HepG2 (cell line): ENCODE measurements around the gene C13orf42. TPM values are rescaled to one million over a fixed set of nuclear protein-coding genes. Genes with fewer than 3 reads are reported as not detected.

Experiments used
- ATAC-seq: fragments of 200-7000 bp; cut with Tn5 transposase; 3 replicates; pipeline ENCODE4 v1.9.1; 2020; ENCODE audit warnings: mild to moderate bottlenecking, moderate library complexity
- BruUV-seq: library from RNA; stranded (reverse); fragments of 400-500 nt; replicated peaks from 2 replicates; lab custom pipeline; 2021; lab: Mats Ljungman, UMichigan
- CTCF ChIA-PET: fragments of 300-600 bp; formaldehyde crosslinking; extraction: SDS; loops from one replicate; lab custom pipeline; 2021; ENCODE audit warnings: low total read pairs, inconsistent platforms, low intra/inter-chr PET ratio; lab: Yijun Ruan, JAX
- POLR2A ChIA-PET: fragments of 350-600 bp; sonication (Branson Sonifier 250); formaldehyde crosslinking; loops from one replicate; lab custom pipeline; 2020; ENCODE audit warnings: antibody characterized with exemption, inconsistent platforms; lab: Yijun Ruan, JAX
- DNase-seq: peaks from one replicate; pipeline ENCODE4 v3.0.0-alpha.2; 2015; ENCODE audit warnings: low spot score
- FAIRE-seq: peaks from 3 replicates; lab custom pipeline; 2011; peaks lifted over from hg19 to GRCh38; lab: Jason Lieb, UNC
- H2AFZ ChIP-seq: one replicate; pipeline ENCODE4 v1.6.1; 2011; ENCODE audit warnings: low read length, inconsistent platforms
- H3K27ac ChIP-seq: fragments of 300-600 bp; 3 replicates; pipeline ENCODE4 v1.8.0; 2011; ENCODE audit warnings: mixed run types, mild to moderate bottlenecking, mixed read lengths, low read length, inconsistent platforms; ENCODE audit not compliant: insufficient read depth; ENCODE audit errors: extremely low read length
- H3K27me3 ChIP-seq, 2 experiments: fragments of 200-600 bp in 1 of 2; 2 replicates in 1 of 2; 3 replicates in 1 of 2; pipeline versions ENCODE4 v1.6.0 to v1.8.0; 2011; ENCODE audit warnings: low read length in 2 of 2, mild to moderate bottlenecking in 2 of 2, moderate library complexity in 2 of 2, inconsistent platforms in 1 of 2; ENCODE audit not compliant: insufficient read depth in 2 of 2, control insufficient read depth in 1 of 2
- H3K36me3 ChIP-seq, 2 experiments: fragments of 200-600 bp in 1 of 2; replicated peaks in 1 of 2; 2 replicates in 1 of 2; 3 replicates in 1 of 2; pipeline versions ENCODE4 v1.5.1 to v1.8.0; 2011; ENCODE audit warnings: low read length in 2 of 2, inconsistent platforms in 1 of 2; ENCODE audit not compliant: insufficient read depth in 2 of 2, control insufficient read depth in 1 of 2
- H3K4me1 ChIP-seq: 2 replicates; pipeline ENCODE4 v1.5.1; 2012; ENCODE audit warnings: low read length, inconsistent platforms; ENCODE audit not compliant: insufficient read depth
- H3K4me2 ChIP-seq: 2 replicates; pipeline ENCODE4 v1.6.0; 2011; ENCODE audit warnings: low read depth, low read length, inconsistent platforms
- H3K4me3 ChIP-seq, 3 experiments: fragments of 200-600 bp in 1 of 3; sonication (generic), shearing (Covaris generic) in 1 of 3; replicated peaks in 1 of 3; 2 replicates each; pipeline ENCODE4 v1.5.1; 2011 to 2016; ENCODE audit warnings: low read length in 3 of 3, inconsistent platforms in 2 of 3, low read depth in 2 of 3, mild to moderate bottlenecking in 2 of 3, control low read depth in 1 of 3, mixed read lengths in 1 of 3; ENCODE audit not compliant: insufficient read depth in 1 of 3
- H3K79me2 ChIP-seq: one replicate; pipeline ENCODE4 v1.6.1; 2011; ENCODE audit warnings: low read length, inconsistent platforms; ENCODE audit not compliant: insufficient read depth
- H3K9ac ChIP-seq: 2 replicates; pipeline ENCODE4 v1.6.0; 2011; ENCODE audit warnings: mild to moderate bottlenecking, low read depth, low read length, inconsistent platforms; ENCODE audit not compliant: insufficient read depth
- H3K9me3 ChIP-seq: 2 replicates; pipeline ENCODE4 v1.5.1; 2012; ENCODE audit warnings: mild to moderate bottlenecking, low read length
- H4K20me1 ChIP-seq: 2 replicates; pipeline ENCODE4 v1.6.0; 2011; ENCODE audit warnings: inconsistent platforms, mild to moderate bottlenecking, low read length, moderate library complexity; ENCODE audit not compliant: insufficient read depth
- AGO1 ChIP-seq: fragments of 200-400 bp; formaldehyde crosslinking; IDR thresholded peaks from 2 replicates; pipeline ENCODE4 v1.6.1; 2017; ENCODE audit warnings: mild to moderate bottlenecking, low read depth, low read length, moderate library complexity; ENCODE audit not compliant: poor library complexity, severe bottlenecking
- CEBPB ChIP-seq: IDR thresholded peaks from 2 replicates; pipeline ENCODE4 v1.6.1; 2011; ENCODE audit warnings: low read depth, low read length, improper control_type of control experiment, borderline replicate concordance
- FOXK2 ChIP-seq: fragments of 450-650 bp; IDR thresholded peaks from 2 replicates; pipeline ENCODE4 v1.6.1; 2016
- POLR2AphosphoS5 ChIP-seq: IDR thresholded peaks from 2 replicates; pipeline ENCODE4 v1.6.1; 2012; ENCODE audit warnings: low read depth, low read length
- REL ChIP-seq: sonication (generic); formaldehyde crosslinking; conservative IDR thresholded peaks from 2 replicates; pipeline ENCODE4 v1.8.0; 2022; ENCODE audit warnings: mild to moderate bottlenecking, missing genetic modification reagents, moderate library complexity
- RXRA ChIP-seq: sonication (generic); formaldehyde crosslinking; IDR thresholded peaks from 2 replicates; pipeline ENCODE4 v1.5.1; 2020; ENCODE audit warnings: missing genetic modification reagents
- SALL1 ChIP-seq: sonication (generic); formaldehyde crosslinking; IDR thresholded peaks from 2 replicates; pipeline ENCODE4 v1.8.0; 2022; ENCODE audit warnings: mild to moderate bottlenecking, missing genetic modification reagents
- SNAPC4 ChIP-seq: sonication (generic); formaldehyde crosslinking; IDR thresholded peaks from 2 replicates; pipeline ENCODE4 v1.4.0; 2020; ENCODE audit warnings: mild to moderate bottlenecking, missing genetic modification reagents
- ZFAT ChIP-seq: sonication (generic); formaldehyde crosslinking; conservative IDR thresholded peaks from 2 replicates; pipeline ENCODE4 v1.8.1; 2023; ENCODE audit warnings: missing genetic modification reagents, inconsistent platforms
- ZFP90 ChIP-seq: sonication (generic); formaldehyde crosslinking; IDR thresholded peaks from 2 replicates; pipeline ENCODE4 v1.8.0; 2022; ENCODE audit warnings: missing genetic modification reagents, mild to moderate bottlenecking, inconsistent platforms, borderline replicate concordance
- ZNF101 ChIP-seq: sonication (generic); formaldehyde crosslinking; IDR thresholded peaks from 2 replicates; pipeline ENCODE4 v1.4.0; 2020; ENCODE audit warnings: mild to moderate bottlenecking, low read depth, missing genetic modification reagents, borderline replicate concordance
- ZNF577 ChIP-seq: sonication (generic); formaldehyde crosslinking; IDR thresholded peaks from 2 replicates; pipeline ENCODE4 v1.4.0; 2020; ENCODE audit warnings: mild to moderate bottlenecking, low read depth, missing genetic modification reagents, borderline replicate concordance
- WGBS: methylation state at CpG from one replicate; pipeline ENCODE4 v1.1.6; 2017; ENCODE audit warnings: low lambda C conversion rate; 5-methylcytosine and 5-hydroxymethylcytosine counted together
- in situ Hi-C: cut with HindIII; loops from 2 replicates; pipeline ENCODE4 v1.10.0; 2017; ENCODE audit warnings: low pct_unique_long_range_greater_than_20kb; ENCODE audit not compliant: extremely low pct_ligation_motif_present
- intact Hi-C: fragments of 100-400 bp; cut with micrococcal nuclease; formaldehyde crosslinking; loops from one replicate; pipeline ENCODE4 v1.10.0; 2022; ENCODE audit not compliant: unreplicated experiment
- polyA plus RNA-seq, 8 experiments: library from polyadenylated mRNA; depleted of rRNA in 3 of 8; stranded (reverse) in 7 of 8; unstranded in 1 of 8; fragments of >200 nt; fragmentation: Illumina TruSeq in 4 of 8; extraction: Trizol in 4 of 8; gene quantifications; 2 replicates each; pipeline versions ENCODE4 v1.2.1 to v1.2.3, GENCODE V29; 2011 to 2016; ENCODE audit warnings: low read depth in 4 of 8, missing spikeins in 1 of 8, mixed read lengths in 1 of 8; ENCODE audit not compliant: insufficient read depth in 1 of 8
- total RNA-seq, 5 experiments: library from RNA; depleted of rRNA; stranded (reverse); fragments of >200 nt; fragmentation: Illumina TruSeq; extraction: Trizol; gene quantifications; 2 replicates each; pipeline ENCODE4 v1.2.3, GENCODE V29; 2016; ENCODE audit warnings: low read depth in 1 of 5
- TF ChIP-seq, protein P1 (sequence below): sonication (generic); formaldehyde crosslinking; IDR thresholded peaks from 2 replicates; pipeline ENCODE4 v1.8.1; 2023; ENCODE audit warnings: mild to moderate bottlenecking, inconsistent platforms, moderate library complexity, missing genetic modification reagents, borderline replicate concordance
- TF ChIP-seq, protein P2 (sequence below): sonication (generic); IDR thresholded peaks from 2 replicates; pipeline ENCODE4 v1.6.1; 2016; ENCODE audit warnings: low read depth, borderline replicate concordance
- TF ChIP-seq, protein P3 (sequence below): IDR thresholded peaks from 2 replicates; pipeline ENCODE4 v1.6.1; 2018; ENCODE audit warnings: missing genetic modification reagents, mild to moderate bottlenecking, missing compliant biosample characterization

Gene C13orf42
- total and polyA plus RNA-seq, 2 of the 13 experiments (the other 11 are each of a cell fraction or from before 2014, with no cell fraction given), result not detected

- H3K9ac ChIP-seq, result no peak overlapping the region
- POLR2A ChIA-PET, result no interaction called here
- no peaks in the 10 kb centered on the region for H3K79me2 ChIP-seq
- ATAC-seq, result no peak
- BruUV-seq, result no TSS peak
- no peak overlapping the region for H3K4me2 ChIP-seq
- TF ChIP-seq SNAPC4 (CRISPR knock-in tag) (no peak), ZFAT (CRISPR knock-in tag) (no peak), FOXK2 (no peak), ZNF577 (CRISPR knock-in tag) (no peak), REL (CRISPR knock-in tag) (no peak), ZFP90 (CRISPR knock-in tag) (no peak), RXRA (no peak), SALL1 (CRISPR knock-in tag) (no peak), CEBPB (no peak), ZNF101 (CRISPR knock-in tag) (no peak), AGO1 (no peak), POLR2AphosphoS5 (no peak)
- TF ChIP-seq, protein P1, sequence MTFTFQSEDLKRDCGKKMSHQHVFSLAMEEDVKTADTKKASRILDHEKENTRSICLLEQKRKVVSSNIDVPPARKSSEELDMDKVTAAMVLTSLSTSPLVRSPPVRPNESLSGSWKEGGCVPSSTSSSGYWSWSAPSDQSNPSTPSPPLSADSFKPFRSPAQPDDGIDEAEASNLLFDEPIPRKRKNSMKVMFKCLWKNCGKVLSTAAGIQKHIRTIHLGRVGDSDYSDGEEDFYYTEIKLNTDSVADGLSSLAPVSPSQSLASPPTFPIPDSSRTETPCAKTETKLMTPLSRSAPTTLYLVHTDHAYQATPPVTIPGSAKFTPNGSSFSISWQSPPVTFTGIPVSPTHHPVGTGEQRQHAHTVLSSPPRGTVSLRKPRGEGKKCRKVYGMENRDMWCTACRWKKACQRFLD (CRISPR knock-in tag), result no peak
- TF ChIP-seq, protein P2, sequence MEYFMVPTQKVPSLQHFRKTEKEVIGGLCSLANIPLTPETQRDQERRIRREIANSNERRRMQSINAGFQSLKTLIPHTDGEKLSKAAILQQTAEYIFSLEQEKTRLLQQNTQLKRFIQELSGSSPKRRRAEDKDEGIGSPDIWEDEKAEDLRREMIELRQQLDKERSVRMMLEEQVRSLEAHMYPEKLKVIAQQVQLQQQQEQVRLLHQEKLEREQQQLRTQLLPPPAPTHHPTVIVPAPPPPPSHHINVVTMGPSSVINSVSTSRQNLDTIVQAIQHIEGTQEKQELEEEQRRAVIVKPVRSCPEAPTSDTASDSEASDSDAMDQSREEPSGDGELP, result no peak
- TF ChIP-seq, protein P3, sequence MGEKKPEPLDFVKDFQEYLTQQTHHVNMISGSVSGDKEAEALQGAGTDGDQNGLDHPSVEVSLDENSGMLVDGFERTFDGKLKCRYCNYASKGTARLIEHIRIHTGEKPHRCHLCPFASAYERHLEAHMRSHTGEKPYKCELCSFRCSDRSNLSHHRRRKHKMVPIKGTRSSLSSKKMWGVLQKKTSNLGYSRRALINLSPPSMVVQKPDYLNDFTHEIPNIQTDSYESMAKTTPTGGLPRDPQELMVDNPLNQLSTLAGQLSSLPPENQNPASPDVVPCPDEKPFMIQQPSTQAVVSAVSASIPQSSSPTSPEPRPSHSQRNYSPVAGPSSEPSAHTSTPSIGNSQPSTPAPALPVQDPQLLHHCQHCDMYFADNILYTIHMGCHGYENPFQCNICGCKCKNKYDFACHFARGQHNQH (CRISPR knock-in tag), result no peak
- TF ChIP-seq, all 625 proteins: peak for 0
- no peak for DNase-seq
- Histone ChIP-seq H3K27ac (no peak overlapping the region), H4K20me1 (no peaks in the 10 kb centered on the region), H3K27me3 (peaks cover 0 to 17% of the 10 kb centered on the region in 2 experiments; a peak in 4 of 5 replicates), H2AFZ (no peak overlapping the region), H3K4me1 (peaks cover 18% of the 10 kb centered on the region), H3K4me3 (no peak overlapping the region), H3K9me3 (no peaks in the 10 kb centered on the region), H3K36me3 (no peaks in the 10 kb centered on the region)
- FAIRE-seq, result no peak
- in situ Hi-C loops (loop anchor here (25.0 kb wide), 2 partner anchors 1080 to 1405 kb away; partner anchors contain the start of gene TRIM13), intact Hi-C loops (loop anchor here (5.0 kb wide), 1 partner anchor 985 kb away; no protein-coding TSS in a partner anchor)
- CTCF ChIA-PET, result no interaction called here
- WGBS, result 40% methylated on average over 9 of the region's 9 CpGs
Measured at GRCh38 chr13:51067210-51067701, 43.8 kb downstream of the C13orf42 start.
